Measurements from ENCODE around the gene FAM114A1. TPM values are rescaled to one million over a fixed set of nuclear protein-coding genes. Genes with fewer than 3 reads are reported as not detected.
"Not testable (repeated sequence)": the region's sequence is repeated elsewhere in the genome, so short reads cannot be mapped to it uniquely, and the experiment has no call there.

FAM114A1 gene
- total RNA-seq, 1 donor from 2014 or later = 19.5 TPM

GRCh38 chr4:38957261-38957815 lies 89.7 kb downstream of the FAM114A1 start:
- no peak for DNase-seq
- TF ChIP-seq, protein P1, sequence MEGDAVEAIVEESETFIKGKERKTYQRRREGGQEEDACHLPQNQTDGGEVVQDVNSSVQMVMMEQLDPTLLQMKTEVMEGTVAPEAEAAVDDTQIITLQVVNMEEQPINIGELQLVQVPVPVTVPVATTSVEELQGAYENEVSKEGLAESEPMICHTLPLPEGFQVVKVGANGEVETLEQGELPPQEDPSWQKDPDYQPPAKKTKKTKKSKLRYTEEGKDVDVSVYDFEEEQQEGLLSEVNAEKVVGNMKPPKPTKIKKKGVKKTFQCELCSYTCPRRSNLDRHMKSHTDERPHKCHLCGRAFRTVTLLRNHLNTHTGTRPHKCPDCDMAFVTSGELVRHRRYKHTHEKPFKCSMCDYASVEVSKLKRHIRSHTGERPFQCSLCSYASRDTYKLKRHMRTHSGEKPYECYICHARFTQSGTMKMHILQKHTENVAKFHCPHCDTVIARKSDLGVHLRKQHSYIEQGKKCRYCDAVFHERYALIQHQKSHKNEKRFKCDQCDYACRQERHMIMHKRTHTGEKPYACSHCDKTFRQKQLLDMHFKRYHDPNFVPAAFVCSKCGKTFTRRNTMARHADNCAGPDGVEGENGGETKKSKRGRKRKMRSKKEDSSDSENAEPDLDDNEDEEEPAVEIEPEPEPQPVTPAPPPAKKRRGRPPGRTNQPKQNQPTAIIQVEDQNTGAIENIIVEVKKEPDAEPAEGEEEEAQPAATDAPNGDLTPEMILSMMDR (IDR thresholded peaks at IDR 0.05; ENCODE audit: borderline replicate concordance) = no peak
- no peaks in the 10 kb centered on the region for H3K9me3 ChIP-seq (replicated peaks)
- H3K4me1 ChIP-seq = no peaks in the 10 kb centered on the region
- intact Hi-C loops (cut with micrococcal nuclease) = no loop called here
- H3K27ac ChIP-seq (replicated peaks) = peak overlapping the region; percentile 7
- H3K4me3 ChIP-seq = no peak overlapping the region
- no peaks in the 10 kb centered on the region for H3K36me3 ChIP-seq
- peaks cover 5% of the 10 kb centered on the region for H3K27me3 ChIP-seq (ENCODE audit: low read depth)

GRCh38 chr4:38957893-38958292 lies 90.3 kb downstream of the FAM114A1 start:
- Histone ChIP-seq H3K9me3 (replicated peaks) (no peaks in the 10 kb centered on the region), H3K27ac (replicated peaks) (no peak overlapping the region), H3K4me1 (no peaks in the 10 kb centered on the region), H3K36me3 (no peaks in the 10 kb centered on the region), H3K4me3 (no peak overlapping the region), H3K27me3 (ENCODE audit: low read depth) (peaks cover 5% of the 10 kb centered on the region)
- TF ChIP-seq, protein P1 (IDR thresholded peaks at IDR 0.05; ENCODE audit: borderline replicate concordance) = no peak
- intact Hi-C loops (cut with micrococcal nuclease) = no loop called here
- no peak for DNase-seq

GRCh38 chr4:38958453-38959190 lies 91.0 kb downstream of the FAM114A1 start:
- Histone ChIP-seq H3K9me3 (replicated peaks) (no peaks in the 10 kb centered on the region), H3K27me3 (ENCODE audit: low read depth) (peaks cover 5% of the 10 kb centered on the region), H3K36me3 (no peaks in the 10 kb centered on the region), H3K4me1 (no peaks in the 10 kb centered on the region), H3K27ac (replicated peaks) (no peak overlapping the region), H3K4me3 (no peak overlapping the region)
- TF ChIP-seq, protein P1 (IDR thresholded peaks at IDR 0.05; ENCODE audit: borderline replicate concordance) = no peak
- DNase-seq = no peak
- intact Hi-C loops (cut with micrococcal nuclease) = no loop called here

DNA sequence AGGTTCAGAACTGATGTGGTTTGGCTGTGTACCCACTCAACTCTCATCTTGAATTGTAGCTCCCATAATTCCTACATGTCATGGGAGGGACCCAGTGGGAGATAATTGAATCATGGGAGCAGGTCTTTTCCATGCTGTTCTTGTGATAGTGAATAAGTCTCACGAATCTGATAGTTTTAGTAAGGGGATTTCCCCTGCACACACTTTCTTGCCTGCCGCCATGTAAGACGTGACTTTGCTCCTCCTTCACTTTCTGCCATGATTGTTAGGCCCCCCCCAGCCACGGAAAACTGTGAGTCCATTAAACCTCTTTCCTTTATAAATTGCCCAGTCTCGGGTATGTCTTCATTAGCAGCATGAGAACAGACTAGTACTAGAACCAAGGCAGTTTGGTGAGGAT lies 91.6 kb downstream of the FAM114A1 start:
- H3K4me1 ChIP-seq; H3K9me3 ChIP-seq (replicated peaks); H3K4me3 ChIP-seq; DNase-seq; H3K36me3 ChIP-seq; H3K27me3 ChIP-seq (ENCODE audit: low read depth); H3K27ac ChIP-seq (replicated peaks); intact Hi-C loops (cut with micrococcal nuclease): not testable (repeated sequence)

GRCh38 chr4:38964942-38965775 lies 97.6 kb downstream of the FAM114A1 start:
- no peak for DNase-seq
- no peaks in the 10 kb centered on the region for H3K9me3 ChIP-seq (replicated peaks)
- H3K27ac ChIP-seq (replicated peaks) = no peak overlapping the region
- intact Hi-C loops (cut with micrococcal nuclease) = no loop called here
- no peaks in the 10 kb centered on the region for H3K27me3 ChIP-seq (ENCODE audit: low read depth)
- TF ChIP-seq, protein P1 (IDR thresholded peaks at IDR 0.05; ENCODE audit: borderline replicate concordance) = no peak
- H3K36me3 ChIP-seq = no peaks in the 10 kb centered on the region
- no peaks in the 10 kb centered on the region for H3K4me1 ChIP-seq
- H3K4me3 ChIP-seq = no peak overlapping the region

All from left ventricle myocardium inferior (tissue), 1 donor.